WTC11 (cell line): ENCODE results near the gene HLX. TPM values are rescaled to one million over a fixed set of nuclear protein-coding genes. Genes with fewer than 3 reads are reported as not detected.

Experiments
- ATAC-seq: fragments of 200-7000 bp; cut with Tn5 transposase; 2 replicates; pipeline ENCODE4 v1.10.0; 2021; ENCODE audit warnings: mild to moderate bottlenecking, moderate library complexity
- CTCF ChIA-PET: fragments of 300-600 bp; sonication (Branson Sonifier 250); formaldehyde crosslinking; loops from one replicate; lab custom pipeline; 2021; ENCODE audit warnings: antibody characterized with exemption; lab: Charles Lee
- POLR2A ChIA-PET: fragments of 350-600 bp; sonication (Branson Sonifier 250); formaldehyde crosslinking; loops from one replicate; lab custom pipeline; 2021; ENCODE audit warnings: antibody characterized with exemption; lab: Charles Lee
- DNase-seq: peaks from one replicate; pipeline ENCODE4 v3.0.0; 2021; ENCODE audit warnings: low spot score
- H3K27ac Mint-ChIP-seq: 2 replicates; pipeline ENCODE4 v1.8.0; 2021; ENCODE audit warnings: mixed read lengths
- H3K27me3 Mint-ChIP-seq: 2 replicates; pipeline ENCODE4 v1.8.0; 2021; ENCODE audit warnings: low read depth, mild to moderate bottlenecking, moderate library complexity, mixed read lengths
- H3K36me3 Mint-ChIP-seq: 2 replicates; pipeline ENCODE4 v1.8.0; 2021; ENCODE audit warnings: mixed read lengths
- H3K4me1 Mint-ChIP-seq: 2 replicates; pipeline ENCODE4 v1.8.0; 2022; ENCODE audit warnings: mixed read lengths
- H3K4me3 Mint-ChIP-seq: 2 replicates; pipeline ENCODE4 v1.8.0; 2021; ENCODE audit warnings: mild to moderate bottlenecking, moderate library complexity, mixed read lengths
- H3K9me3 Mint-ChIP-seq: 2 replicates; pipeline ENCODE4 v1.8.0; 2021; ENCODE audit warnings: mixed read lengths
- ATF6 ChIP-seq: sonication (generic); formaldehyde crosslinking; IDR thresholded peaks from 2 replicates; pipeline ENCODE4 v1.8.1; 2023; ENCODE audit warnings: mild to moderate bottlenecking, missing genetic modification reagents
- E2F1 ChIP-seq: sonication (generic); formaldehyde crosslinking; IDR thresholded peaks from 2 replicates; pipeline ENCODE4 v1.8.0; 2022; ENCODE audit warnings: mild to moderate bottlenecking, missing genetic modification reagents
- E2F4 ChIP-seq: sonication (generic); formaldehyde crosslinking; IDR thresholded peaks from 2 replicates; pipeline ENCODE4 v1.8.1; 2022; ENCODE audit warnings: low read depth, mild to moderate bottlenecking, moderate library complexity, missing genetic modification reagents, borderline replicate concordance
- ELF4 ChIP-seq: sonication (generic); formaldehyde crosslinking; IDR thresholded peaks from 2 replicates; pipeline ENCODE4 v1.8.1; 2022; ENCODE audit warnings: low read depth, mild to moderate bottlenecking, moderate library complexity, missing genetic modification reagents
- ESRRA ChIP-seq: sonication (generic); formaldehyde crosslinking; IDR thresholded peaks from 2 replicates; pipeline ENCODE4 v1.8.1; 2022; ENCODE audit warnings: mild to moderate bottlenecking, missing genetic modification reagents, borderline replicate concordance
- ETV6 ChIP-seq: sonication (generic); formaldehyde crosslinking; IDR thresholded peaks from 2 replicates; pipeline ENCODE4 v1.8.1; 2022; ENCODE audit warnings: mild to moderate bottlenecking, missing genetic modification reagents
- FOXJ3 ChIP-seq: sonication (generic); formaldehyde crosslinking; IDR thresholded peaks from 2 replicates; pipeline ENCODE4 v1.9.0; 2021; ENCODE audit warnings: missing genetic modification reagents, mild to moderate bottlenecking, borderline replicate concordance
- FOXK1 ChIP-seq: sonication (generic); formaldehyde crosslinking; IDR thresholded peaks from 2 replicates; pipeline ENCODE4 v1.8.0; 2022; ENCODE audit warnings: mild to moderate bottlenecking, moderate library complexity, missing genetic modification reagents
- FOXP1 ChIP-seq: sonication (generic); formaldehyde crosslinking; IDR thresholded peaks from 2 replicates; pipeline ENCODE4 v1.8.0; 2022; ENCODE audit warnings: missing genetic modification reagents, mild to moderate bottlenecking, moderate library complexity, borderline replicate concordance
- GABPB1 ChIP-seq: sonication (generic); formaldehyde crosslinking; IDR thresholded peaks from 2 replicates; pipeline ENCODE4 v1.8.1; 2023; ENCODE audit warnings: mild to moderate bottlenecking, missing genetic modification reagents
- GRHL2 ChIP-seq: fragments of 250-450 bp; sonication (Bioruptor Pico); IDR thresholded peaks from 2 replicates; pipeline ENCODE4 v1.8.0; 2022; ENCODE audit warnings: mild to moderate bottlenecking, moderate library complexity; ENCODE audit not compliant: insufficient replicate concordance, severe bottlenecking
- NFATC4 ChIP-seq: fragments of 250-450 bp; sonication (Bioruptor Pico); IDR thresholded peaks from 2 replicates; pipeline ENCODE4 v1.9.0; 2021; ENCODE audit warnings: mild to moderate bottlenecking
- NR1H2 ChIP-seq: sonication (generic); formaldehyde crosslinking; IDR thresholded peaks from 2 replicates; pipeline ENCODE4 v1.9.0; 2021; ENCODE audit warnings: mild to moderate bottlenecking, moderate library complexity, missing genetic modification reagents
- NR2C2 ChIP-seq: sonication (generic); formaldehyde crosslinking; IDR thresholded peaks from 2 replicates; pipeline ENCODE4 v1.8.0; 2022; ENCODE audit warnings: mild to moderate bottlenecking, missing genetic modification reagents
- SMAD3 ChIP-seq: sonication (generic); formaldehyde crosslinking; IDR thresholded peaks from 2 replicates; pipeline ENCODE4 v1.8.0; 2022; ENCODE audit warnings: missing genetic modification reagents, mild to moderate bottlenecking, borderline replicate concordance
- SOX15 ChIP-seq: fragments of 250-450 bp; sonication (Bioruptor Pico); IDR thresholded peaks from 2 replicates; pipeline ENCODE4 v1.9.0; 2021; ENCODE audit warnings: mild to moderate bottlenecking
- TEAD1 ChIP-seq: sonication (generic); formaldehyde crosslinking; IDR thresholded peaks from 2 replicates; pipeline ENCODE4 v1.8.0; 2022; ENCODE audit warnings: mild to moderate bottlenecking, missing genetic modification reagents
- ZNF219 ChIP-seq: sonication (generic); formaldehyde crosslinking; IDR thresholded peaks from 2 replicates; pipeline ENCODE4 v1.8.0; 2023; ENCODE audit warnings: missing genetic modification reagents, mild to moderate bottlenecking, borderline replicate concordance
- ZNF396 ChIP-seq: fragments of 250-450 bp; sonication (Bioruptor Pico); IDR thresholded peaks from 2 replicates; pipeline ENCODE4 v1.8.0; 2021; ENCODE audit warnings: mild to moderate bottlenecking, moderate library complexity, borderline replicate concordance
- ZNF671 ChIP-seq: fragments of 250-450 bp; sonication (Bioruptor Pico); IDR thresholded peaks from 2 replicates; pipeline ENCODE4 v1.8.0; 2021; ENCODE audit warnings: mild to moderate bottlenecking
- total RNA-seq: library from RNA; stranded (reverse); gene quantifications from 3 replicates; pipeline ENCODE4 v1.2.3, GENCODE V29; 2021
- TF ChIP-seq, protein P1 (sequence below): sonication (generic); formaldehyde crosslinking; IDR thresholded peaks from 2 replicates; pipeline ENCODE4 v1.8.1; 2023; ENCODE audit warnings: mild to moderate bottlenecking, missing genetic modification reagents, moderate library complexity
- TF ChIP-seq, protein P2 (sequence below): sonication (generic); formaldehyde crosslinking; IDR thresholded peaks from 2 replicates; pipeline ENCODE4 v1.8.1; 2022; ENCODE audit warnings: mild to moderate bottlenecking, moderate library complexity, missing genetic modification reagents
- TF ChIP-seq, protein P3 (sequence below): fragments of 250-450 bp; sonication (Bioruptor Pico); IDR thresholded peaks from 2 replicates; pipeline ENCODE4 v1.9.0; 2021; ENCODE audit warnings: mild to moderate bottlenecking, borderline replicate concordance

HLX gene
- total RNA-seq, 1 experiment from 2014 or later: not detected

GRCh38 chr1:220914283-220915116 is 35.3 kb downstream of the HLX start:
- Mint-ChIP-seq H3K9me3 (no peaks in the 10 kb centered on the region), H3K27ac (no peak overlapping the region), H3K4me3 (no peak overlapping the region)
- POLR2A ChIA-PET: no interaction called here
- TF ChIP-seq FOXP1 (CRISPR knock-in tag): no peak
- TF ChIP-seq, all 79 proteins: peak for 0
- Mint-ChIP-seq H3K27me3 (peaks cover 5% of the 10 kb centered on the region), H3K36me3 (no peaks in the 10 kb centered on the region), H3K4me1 (no peaks in the 10 kb centered on the region)
- ATAC-seq (peak; percentile 61), DNase-seq (no peak)
- CTCF ChIA-PET: interaction anchor here (1.2 kb wide), 1 partner anchor 101 kb away, joined by 3 read pairs; no protein-coding TSS in a partner anchor

GRCh38 chr1:220915117-220915440 is 35.8 kb downstream of the HLX start:
- H3K36me3 Mint-ChIP-seq: no peaks in the 10 kb centered on the region
- H3K27ac Mint-ChIP-seq: no peak overlapping the region
- H3K9me3 Mint-ChIP-seq: no peaks in the 10 kb centered on the region
- POLR2A ChIA-PET: no interaction called here
- H3K4me1 Mint-ChIP-seq: no peaks in the 10 kb centered on the region
- H3K27me3 Mint-ChIP-seq: no peaks in the 10 kb centered on the region; the same call in none of the 2 replicates
- no peak for TF ChIP-seq SMAD3 (CRISPR knock-in tag)
- no peak for TF ChIP-seq GABPB1 (CRISPR knock-in tag)
- TF ChIP-seq FOXJ3 (CRISPR knock-in tag): no peak
- TF ChIP-seq ZNF671 (CRISPR knock-in tag): no peak
- no peak for TF ChIP-seq ESRRA
- TF ChIP-seq, protein P1, sequence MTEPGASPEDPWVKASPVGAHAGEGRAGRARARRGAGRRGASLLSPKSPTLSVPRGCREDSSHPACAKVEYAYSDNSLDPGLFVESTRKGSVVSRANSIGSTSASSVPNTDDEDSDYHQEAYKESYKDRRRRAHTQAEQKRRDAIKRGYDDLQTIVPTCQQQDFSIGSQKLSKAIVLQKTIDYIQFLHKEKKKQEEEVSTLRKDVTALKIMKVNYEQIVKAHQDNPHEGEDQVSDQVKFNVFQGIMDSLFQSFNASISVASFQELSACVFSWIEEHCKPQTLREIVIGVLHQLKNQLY (CRISPR knock-in tag): no peak
- TF ChIP-seq, protein P2, sequence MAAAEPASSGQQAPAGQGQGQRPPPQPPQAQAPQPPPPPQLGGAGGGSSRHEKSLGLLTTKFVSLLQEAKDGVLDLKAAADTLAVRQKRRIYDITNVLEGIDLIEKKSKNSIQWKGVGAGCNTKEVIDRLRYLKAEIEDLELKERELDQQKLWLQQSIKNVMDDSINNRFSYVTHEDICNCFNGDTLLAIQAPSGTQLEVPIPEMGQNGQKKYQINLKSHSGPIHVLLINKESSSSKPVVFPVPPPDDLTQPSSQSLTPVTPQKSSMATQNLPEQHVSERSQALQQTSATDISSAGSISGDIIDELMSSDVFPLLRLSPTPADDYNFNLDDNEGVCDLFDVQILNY (CRISPR knock-in tag): no peak
- TF ChIP-seq NR1H2: no peak
- TF ChIP-seq ZNF396 (CRISPR knock-in tag): no peak
- TF ChIP-seq NR2C2: no peak
- no peak for TF ChIP-seq ATF6
- TF ChIP-seq ETV6: no peak
- no peak for TF ChIP-seq ZNF219 (CRISPR knock-in tag)
- TF ChIP-seq ELF4 (CRISPR knock-in tag): no peak
- TF ChIP-seq FOXK1 (CRISPR knock-in tag): no peak
- TF ChIP-seq GRHL2 (CRISPR knock-in tag): no peak
- no peak overlapping the region for H3K4me3 Mint-ChIP-seq
- DNase-seq (no peak), ATAC-seq (no peak)
- CTCF ChIA-PET: interaction anchor here (1.2 kb wide), 1 partner anchor 102 kb away, joined by 3 read pairs; no protein-coding TSS in a partner anchor

DNA sequence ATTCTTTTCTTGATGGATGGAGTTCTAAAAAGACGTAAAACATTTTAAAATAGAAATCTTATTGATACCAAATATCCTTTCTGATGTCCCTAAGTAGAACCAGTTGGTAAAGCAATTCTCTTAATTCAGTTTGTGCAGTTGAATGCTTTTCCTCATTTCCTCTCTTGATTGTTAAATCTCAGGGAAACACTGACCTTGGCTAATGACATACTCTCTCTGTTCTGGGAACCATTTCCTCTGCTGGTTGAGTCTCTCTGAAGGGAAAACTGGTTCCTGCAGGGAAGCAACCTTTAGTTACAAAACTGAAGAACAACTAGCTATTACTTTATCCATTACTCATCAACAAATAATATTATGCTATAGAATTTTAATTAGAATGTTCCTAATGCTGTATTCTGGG is 36.7 kb downstream of the HLX start:
- POLR2A ChIA-PET: no interaction called here
- Mint-ChIP-seq H3K4me3 (no peak overlapping the region), H3K36me3 (no peaks in the 10 kb centered on the region), H3K9me3 (no peaks in the 10 kb centered on the region), H3K4me1 (no peaks in the 10 kb centered on the region; the same call in 1 of the 2 replicates), H3K27me3 (no peaks in the 10 kb centered on the region; the same call in 1 of the 2 replicates), H3K27ac (no peak overlapping the region)
- ATAC-seq: no peak
- CTCF ChIA-PET: no interaction called here
- DNase-seq: no peak
- TF ChIP-seq E2F1 (no peak), NFATC4 (no peak), SOX15 (no peak), ZNF219 (CRISPR knock-in tag) (no peak), E2F4 (CRISPR knock-in tag) (no peak), TEAD1 (CRISPR knock-in tag) (no peak)
- TF ChIP-seq, protein P3, sequence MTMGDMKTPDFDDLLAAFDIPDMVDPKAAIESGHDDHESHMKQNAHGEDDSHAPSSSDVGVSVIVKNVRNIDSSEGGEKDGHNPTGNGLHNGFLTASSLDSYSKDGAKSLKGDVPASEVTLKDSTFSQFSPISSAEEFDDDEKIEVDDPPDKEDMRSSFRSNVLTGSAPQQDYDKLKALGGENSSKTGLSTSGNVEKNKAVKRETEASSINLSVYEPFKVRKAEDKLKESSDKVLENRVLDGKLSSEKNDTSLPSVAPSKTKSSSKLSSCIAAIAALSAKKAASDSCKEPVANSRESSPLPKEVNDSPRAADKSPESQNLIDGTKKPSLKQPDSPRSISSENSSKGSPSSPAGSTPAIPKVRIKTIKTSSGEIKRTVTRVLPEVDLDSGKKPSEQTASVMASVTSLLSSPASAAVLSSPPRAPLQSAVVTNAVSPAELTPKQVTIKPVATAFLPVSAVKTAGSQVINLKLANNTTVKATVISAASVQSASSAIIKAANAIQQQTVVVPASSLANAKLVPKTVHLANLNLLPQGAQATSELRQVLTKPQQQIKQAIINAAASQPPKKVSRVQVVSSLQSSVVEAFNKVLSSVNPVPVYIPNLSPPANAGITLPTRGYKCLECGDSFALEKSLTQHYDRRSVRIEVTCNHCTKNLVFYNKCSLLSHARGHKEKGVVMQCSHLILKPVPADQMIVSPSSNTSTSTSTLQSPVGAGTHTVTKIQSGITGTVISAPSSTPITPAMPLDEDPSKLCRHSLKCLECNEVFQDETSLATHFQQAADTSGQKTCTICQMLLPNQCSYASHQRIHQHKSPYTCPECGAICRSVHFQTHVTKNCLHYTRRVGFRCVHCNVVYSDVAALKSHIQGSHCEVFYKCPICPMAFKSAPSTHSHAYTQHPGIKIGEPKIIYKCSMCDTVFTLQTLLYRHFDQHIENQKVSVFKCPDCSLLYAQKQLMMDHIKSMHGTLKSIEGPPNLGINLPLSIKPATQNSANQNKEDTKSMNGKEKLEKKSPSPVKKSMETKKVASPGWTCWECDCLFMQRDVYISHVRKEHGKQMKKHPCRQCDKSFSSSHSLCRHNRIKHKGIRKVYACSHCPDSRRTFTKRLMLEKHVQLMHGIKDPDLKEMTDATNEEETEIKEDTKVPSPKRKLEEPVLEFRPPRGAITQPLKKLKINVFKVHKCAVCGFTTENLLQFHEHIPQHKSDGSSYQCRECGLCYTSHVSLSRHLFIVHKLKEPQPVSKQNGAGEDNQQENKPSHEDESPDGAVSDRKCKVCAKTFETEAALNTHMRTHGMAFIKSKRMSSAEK (CRISPR knock-in tag): no peak
